Embryonic facial prominence (tissue), 1 donor: ENCODE measurements around the gene MPND.

Source experiments
- DNase-seq: peaks from one replicate; pipeline ENCODE4 v3.0.0-alpha.2; 2016; ENCODE audit errors: extremely low spot score

MPND gene

DNA sequence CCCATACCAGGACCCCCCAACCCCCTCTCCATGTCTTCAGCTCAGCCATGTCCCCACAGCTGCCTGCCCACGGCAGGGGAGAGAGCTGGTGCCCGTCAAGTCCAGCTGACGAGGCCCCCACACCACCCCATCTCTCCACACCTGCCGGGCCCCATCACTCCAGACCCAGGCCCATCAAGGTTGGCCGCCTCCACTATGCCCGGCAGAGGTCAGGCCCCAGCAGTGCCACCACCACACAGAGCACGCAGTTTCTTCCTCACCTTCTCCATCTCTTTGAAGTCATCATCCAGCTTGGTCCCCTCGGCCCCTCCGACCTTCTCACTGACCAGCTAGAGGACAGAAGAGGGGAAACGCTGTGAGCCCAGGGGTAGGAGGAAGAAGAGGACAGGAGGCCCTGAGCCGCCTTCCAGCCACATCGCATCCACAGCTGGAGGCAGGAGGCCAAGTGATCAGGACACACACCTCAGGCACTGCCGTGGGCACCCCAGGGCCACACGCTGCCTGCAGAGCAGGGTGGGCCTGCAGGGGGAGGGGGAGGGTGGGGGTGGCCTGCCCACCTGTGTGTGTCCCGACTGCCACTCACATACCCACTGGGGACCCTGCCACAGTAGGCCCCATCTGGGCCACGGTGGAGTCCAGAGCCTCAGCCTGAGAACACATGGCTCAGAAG, 23.4 kb downstream of the MPND start:
- DNase-seq = no peak

DNA sequence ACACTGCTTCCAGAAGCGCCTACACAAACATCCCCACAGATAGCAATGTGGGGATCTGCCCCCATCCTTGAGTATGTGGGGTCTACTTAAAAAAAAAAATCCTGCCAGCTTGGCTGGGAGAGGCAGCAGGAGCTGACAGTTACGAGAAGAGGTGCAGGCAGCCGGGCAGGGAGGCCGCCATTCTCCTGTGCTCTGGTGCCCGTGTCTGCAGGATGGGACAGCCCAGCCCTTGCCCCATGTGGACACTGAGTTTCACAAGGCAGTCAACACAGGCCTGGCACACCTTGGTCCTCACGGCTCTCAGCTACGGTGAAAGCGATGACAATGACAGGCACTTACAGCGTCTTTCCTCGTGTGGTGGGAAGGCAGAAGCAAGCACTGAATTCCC, 24.0 kb downstream of the MPND start:
- DNase-seq = no peak

DNA sequence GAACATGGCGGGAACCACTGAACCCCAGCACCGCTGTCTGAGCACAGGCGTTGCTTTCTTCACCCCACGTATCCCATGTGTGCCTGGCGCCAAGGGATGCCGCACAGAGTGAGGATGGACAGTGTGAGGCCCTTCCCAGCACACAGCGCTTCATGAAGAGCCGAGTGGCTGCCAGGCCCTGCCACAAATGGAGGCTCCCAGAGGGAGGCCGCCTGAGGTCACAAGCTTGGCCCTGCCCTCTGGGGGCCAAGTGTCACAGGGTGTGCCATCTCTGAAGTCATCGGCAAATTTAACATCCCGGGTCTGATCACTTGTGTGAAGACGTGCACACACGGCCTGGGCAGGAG, 24.4 kb downstream of the MPND start:
- no peak for DNase-seq

DNA sequence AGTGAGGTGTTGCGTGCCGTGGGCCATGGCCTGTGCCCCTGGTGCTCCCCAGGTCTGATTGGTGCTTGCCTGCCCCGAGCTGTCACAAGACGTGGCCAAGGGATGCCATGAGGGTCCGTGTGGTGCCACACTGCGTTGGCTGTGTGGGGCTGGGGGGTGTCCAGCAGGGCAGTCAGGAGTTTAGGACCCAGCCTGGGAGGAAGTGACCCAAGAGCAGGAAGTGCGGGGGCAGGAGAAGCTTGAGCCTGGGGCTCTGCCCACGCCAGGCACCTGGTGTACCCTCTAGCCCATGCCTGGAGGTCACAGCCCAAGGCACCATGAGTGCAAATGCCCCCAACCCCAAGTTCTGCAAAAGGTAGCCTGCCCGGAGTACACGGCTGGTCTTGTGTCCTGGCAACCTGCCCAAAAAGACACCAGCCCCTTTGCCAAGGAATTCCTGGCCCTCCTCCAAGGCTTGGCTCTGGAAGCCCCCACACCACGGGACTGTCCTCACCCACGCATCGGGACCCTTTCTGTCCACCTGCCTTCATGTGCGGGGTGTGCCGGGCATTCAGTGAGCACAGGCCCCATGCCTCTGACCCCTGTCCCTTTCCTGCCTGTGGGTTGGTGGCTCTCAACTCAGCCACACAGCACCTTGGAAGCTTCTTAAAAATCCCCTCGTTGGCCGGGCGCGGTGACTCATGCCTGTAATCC, 24.9 kb downstream of the MPND start:
- DNase-seq = no peak

- no peak for DNase-seq
Observed at GRCh38 chr19:4369109-4369887, 25.9 kb downstream of the MPND start.

DNA sequence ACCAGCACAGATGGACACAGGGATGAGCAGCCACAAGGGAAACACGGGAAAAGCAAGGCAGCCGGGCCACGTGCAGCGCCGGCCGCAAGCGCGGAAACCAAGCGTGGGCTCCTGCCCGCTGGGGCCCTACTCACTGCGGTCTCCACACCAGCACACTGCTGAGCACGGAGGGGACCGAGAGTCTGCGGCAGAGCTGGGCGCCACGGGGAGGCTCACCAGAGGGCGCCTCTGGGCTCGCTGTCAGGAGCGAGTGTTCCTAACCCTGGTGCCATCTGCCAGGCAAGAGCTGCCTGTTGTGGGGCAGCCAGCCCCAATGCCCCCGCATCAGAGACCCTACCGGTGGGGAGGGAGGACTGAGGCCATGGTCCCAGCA, 26.5 kb downstream of the MPND start:
- no peak for DNase-seq

GRCh38 chr19:4370418-4371041, 27.2 kb downstream of the MPND start:
- DNase-seq = no peak

GRCh38 chr19:4371247-4372164, 28.1 kb downstream of the MPND start:
- DNase-seq = no peak

DNA sequence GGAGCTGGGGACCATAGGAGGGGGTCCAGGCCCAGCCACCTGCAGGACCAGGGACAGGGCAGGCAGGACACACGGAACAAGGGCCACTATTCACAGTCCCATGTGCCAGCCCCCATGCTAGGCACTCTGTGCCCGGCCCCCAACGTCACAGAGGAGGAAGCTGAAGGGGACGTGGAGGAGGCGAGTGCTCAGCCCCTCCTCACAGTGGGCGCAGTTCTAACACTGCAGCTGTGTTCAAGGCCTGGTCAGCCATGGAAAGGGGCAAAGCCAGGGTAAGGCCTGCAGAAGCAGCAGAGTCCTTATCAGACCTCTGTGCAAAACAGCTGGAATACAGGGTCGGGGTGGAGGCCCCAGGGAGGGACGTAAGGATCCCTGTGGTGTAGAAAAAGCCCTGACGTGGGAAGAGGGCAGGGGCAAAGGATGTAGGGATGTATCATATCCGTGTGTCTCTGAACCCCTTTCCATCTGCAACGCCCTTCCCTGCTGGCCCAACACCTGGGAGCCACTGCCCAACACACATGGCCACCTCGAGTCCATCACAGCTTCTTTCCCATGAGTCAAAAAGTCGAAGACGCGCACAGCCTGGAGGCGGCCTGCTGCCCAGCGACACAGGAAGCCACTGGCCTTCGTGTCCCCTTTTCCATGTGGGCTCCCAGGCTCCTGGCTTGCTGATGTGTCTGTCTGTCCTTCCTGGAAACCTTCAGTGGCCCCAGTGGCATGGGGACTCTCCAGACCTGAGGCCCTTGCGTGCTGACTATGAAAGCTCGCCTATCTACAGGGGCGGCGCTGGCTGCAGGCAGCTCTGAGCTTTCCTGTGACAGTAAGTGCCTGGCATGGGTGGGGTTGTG, 29.0 kb downstream of the MPND start:
- no peak for DNase-seq

DNA sequence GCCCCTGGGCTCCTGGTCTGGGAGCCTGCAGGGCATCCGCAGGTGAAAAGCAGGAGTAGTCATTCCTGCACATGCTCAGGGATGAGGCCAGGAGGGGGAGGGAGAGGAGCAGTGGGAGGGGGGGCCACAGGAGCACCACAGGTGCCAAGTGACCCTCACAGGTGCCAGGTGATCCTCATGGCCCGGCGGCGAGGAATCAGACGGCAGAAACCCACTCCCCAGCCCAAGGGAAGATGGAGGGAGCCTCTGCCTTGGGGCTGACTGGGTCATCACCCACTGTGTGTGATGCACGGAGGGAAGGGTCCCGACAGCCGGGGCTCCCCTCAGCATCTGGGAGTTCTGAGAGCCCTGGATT, 29.6 kb downstream of the MPND start:
- DNase-seq = no peak

DNA sequence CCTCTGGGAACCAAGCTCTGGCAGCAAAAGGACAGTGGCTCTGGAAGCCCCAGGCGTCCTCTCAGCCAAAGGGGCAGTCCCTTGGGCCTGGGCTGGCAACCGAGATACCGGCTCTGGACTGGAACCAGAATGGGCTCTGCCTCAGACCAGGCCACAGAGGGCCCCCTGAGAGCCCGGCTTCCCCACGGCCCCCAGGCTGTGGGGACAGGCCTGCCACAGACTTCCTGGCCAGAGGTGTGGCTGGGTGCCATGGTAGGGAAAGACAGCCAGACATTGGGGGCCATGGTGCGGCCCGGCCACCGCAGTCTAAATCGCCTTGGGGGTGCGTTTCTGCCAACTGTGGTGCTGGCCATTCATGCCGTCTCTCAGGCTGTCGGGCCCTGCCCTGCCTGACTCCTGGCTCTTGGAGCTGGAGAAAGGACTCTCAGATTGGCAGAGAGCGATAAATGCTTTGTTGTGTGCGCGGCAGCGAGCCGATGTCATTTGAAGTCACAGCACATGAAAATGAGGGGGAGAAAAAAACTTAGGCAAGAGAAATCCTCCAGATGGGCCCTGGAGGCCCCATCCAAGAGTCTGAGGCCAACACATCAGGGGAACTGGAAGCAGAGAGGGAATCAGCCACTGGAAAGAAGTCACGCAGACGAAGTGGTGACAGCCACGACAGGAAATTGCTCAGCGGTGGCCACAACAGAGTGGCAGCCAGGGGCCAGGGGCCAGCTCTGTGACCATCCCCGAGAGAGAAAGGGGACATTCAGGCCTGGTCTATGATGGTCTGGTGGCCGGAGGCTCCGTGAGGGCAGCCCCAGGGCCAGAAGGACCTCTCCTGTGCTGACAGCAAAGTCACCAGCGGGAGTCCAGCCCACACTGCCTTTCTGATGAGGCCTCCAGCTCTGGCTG, 30.5 kb downstream of the MPND start:
- DNase-seq = no peak

- no peak for DNase-seq
Observed at GRCh38 chr19:4374498-4375163, 31.3 kb downstream of the MPND start.

- no peak for DNase-seq
Observed at GRCh38 chr19:4375164-4376027, 32.0 kb downstream of the MPND start.

- no peak for DNase-seq
Observed at GRCh38 chr19:4376028-4376670, 32.8 kb downstream of the MPND start.

- DNase-seq = no peak
Observed at GRCh38 chr19:4376671-4376990, 33.3 kb downstream of the MPND start.

DNA sequence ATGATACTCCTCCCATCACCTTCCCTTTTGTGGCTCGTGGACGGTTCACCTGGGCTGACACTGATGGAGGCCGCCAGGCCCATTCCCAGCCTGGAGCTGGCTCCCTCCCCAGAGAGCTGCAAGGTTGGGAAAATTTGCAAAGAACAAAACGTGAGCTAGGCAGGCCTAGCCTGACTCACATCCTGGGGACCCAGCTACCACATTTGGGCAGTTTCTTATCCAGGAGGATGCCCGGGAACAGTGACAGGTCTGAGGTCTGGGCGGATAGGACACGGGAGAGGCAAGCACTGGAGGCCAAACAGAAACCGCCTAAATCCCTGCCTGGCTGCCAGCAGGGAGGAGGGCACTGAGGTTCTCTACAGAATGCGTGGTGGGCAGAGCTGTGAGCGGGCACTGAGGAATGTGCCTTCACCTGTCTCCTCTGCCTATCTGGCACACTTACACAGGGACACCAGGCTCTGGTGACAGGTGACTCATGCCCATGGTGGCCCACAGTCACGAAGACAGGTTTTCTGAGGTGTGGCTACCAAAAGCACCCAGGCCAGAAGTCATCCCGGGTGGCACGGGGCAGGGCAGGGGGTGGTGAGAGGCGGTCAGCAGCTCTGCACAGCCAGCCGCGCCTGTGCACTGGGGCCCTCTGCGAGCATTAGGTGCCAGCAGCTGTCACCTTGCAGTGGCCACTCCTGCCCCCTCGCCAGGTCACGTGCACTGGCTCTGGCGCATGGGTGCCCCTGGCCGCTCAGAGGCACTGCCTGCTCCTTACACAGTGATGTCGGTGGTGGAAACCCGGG, 33.8 kb downstream of the MPND start:
- DNase-seq = no peak

GRCh38 chr19:4378886-4379285, 35.5 kb downstream of the MPND start:
- no peak for DNase-seq
